ENCODE measurements around the gene CABLES1.
"Not testable (repeated sequence)": the region's sequence is repeated elsewhere in the genome, so short reads cannot be mapped to it uniquely, and the experiment has no call there.

CABLES1 gene

DNA sequence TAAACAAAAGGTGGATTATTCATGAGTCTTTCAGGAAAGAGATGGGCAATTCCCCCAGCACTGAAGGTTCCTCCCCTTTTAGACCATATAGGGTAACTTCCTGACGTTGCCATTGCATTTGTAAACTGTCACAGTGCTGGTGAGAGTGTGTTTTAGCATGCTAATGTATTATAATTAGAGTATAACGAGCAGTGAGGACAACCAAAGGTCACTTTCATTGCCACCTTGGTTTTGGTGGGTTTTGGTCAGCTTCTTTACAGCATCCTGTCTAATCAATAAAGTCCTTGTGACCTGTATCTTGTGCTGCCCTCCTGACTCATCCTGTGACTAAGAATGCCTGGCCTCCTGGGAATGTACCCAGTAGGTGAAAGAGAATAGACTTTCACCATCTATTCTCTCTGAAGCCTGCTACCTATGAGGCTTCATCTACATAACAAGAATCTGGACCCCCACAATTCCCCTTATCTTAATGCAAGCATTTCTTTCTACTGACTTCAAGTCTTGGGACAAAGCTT lies 148.7 kb downstream of the CABLES1 start:
- Histone ChIP-seq H3K9me3 (ENCODE audit: control insufficient read depth in 1 of 2, low read length in 2 of 2) (no peaks in the 10 kb centered on the region), H3K36me3 (ENCODE audit: control insufficient read depth in 1 of 2, insufficient read depth in 2 of 2, low read length in 2 of 2) (no peaks in the 10 kb centered on the region), H3K27me3 (ENCODE audit: control insufficient read depth in 1 of 2, insufficient read depth in 2 of 2, low read length in 2 of 2) (no peaks in the 10 kb centered on the region), H3K27ac (ENCODE audit: low read depth, low read length) (no peak overlapping the region), H3K4me1 (ENCODE audit: control insufficient read depth in 1 of 2, insufficient read depth in 2 of 2, low read length in 2 of 2) (peaks cover 8 to 13% of the 10 kb centered on the region in 2 donors), H3K9ac (ENCODE audit: low read depth in 1 of 2, low read length in 2 of 2) (no peak overlapping the region), H3K4me3 (ENCODE audit: low read depth in 1 of 2, low read length in 2 of 2) (no peak overlapping the region)

DNA sequence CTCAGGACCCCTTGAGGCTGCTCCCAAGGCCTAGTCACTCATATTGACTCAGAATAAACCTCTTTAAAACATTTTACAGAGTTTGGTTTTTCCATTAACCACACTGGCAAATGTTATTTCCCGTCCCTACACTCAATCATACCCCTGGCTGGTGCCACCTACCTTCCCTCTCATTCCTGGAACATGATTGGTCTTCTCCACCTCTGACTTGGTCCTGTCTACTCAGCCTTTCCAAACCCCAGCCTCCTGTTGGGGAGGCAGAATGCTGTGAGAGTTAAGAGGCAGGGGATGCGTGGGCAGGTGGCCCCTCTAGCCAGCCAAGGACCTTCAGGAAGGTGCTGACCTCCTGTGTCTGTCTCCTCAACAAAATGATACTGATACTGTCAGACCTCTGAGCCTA lies 149.3 kb downstream of the CABLES1 start:
- Histone ChIP-seq H3K36me3 (ENCODE audit: control insufficient read depth in 1 of 2, insufficient read depth in 2 of 2, low read length in 2 of 2) (no peaks in the 10 kb centered on the region), H3K4me1 (ENCODE audit: control insufficient read depth in 1 of 2, insufficient read depth in 2 of 2, low read length in 2 of 2) (peaks cover 8 to 13% of the 10 kb centered on the region in 2 donors), H3K9ac (ENCODE audit: low read depth in 1 of 2, low read length in 2 of 2) (no peak overlapping the region), H3K4me3 (ENCODE audit: low read depth in 1 of 2, low read length in 2 of 2) (no peak overlapping the region), H3K27me3 (ENCODE audit: control insufficient read depth in 1 of 2, insufficient read depth in 2 of 2, low read length in 2 of 2) (no peaks in the 10 kb centered on the region), H3K9me3 (ENCODE audit: control insufficient read depth in 1 of 2, low read length in 2 of 2) (no peaks in the 10 kb centered on the region), H3K27ac (ENCODE audit: low read depth, low read length) (no peak overlapping the region)

DNA sequence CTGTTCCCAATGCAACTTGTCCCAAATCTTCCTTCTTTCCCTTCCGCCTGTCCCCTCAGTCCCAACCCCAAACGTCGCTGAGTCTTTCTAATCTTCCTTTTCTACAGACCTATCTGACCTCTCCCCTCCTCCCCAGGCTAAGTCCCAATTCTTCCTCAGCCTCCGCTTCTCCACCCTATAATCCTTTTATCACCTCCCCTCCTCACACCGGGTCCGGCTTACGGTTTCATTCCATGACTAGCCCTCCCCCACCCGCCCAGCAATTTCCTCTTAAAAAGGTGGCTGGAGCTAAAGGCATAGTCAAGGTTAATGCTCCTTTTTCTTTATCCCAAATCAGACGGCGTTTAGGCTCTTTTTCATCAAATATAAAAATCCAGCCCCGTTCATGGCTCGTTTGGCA lies 150.3 kb downstream of the CABLES1 start:
- H3K27ac ChIP-seq (ENCODE audit: low read depth, low read length); H3K9me3 ChIP-seq (ENCODE audit: control insufficient read depth in 1 of 2, low read length in 2 of 2); H3K36me3 ChIP-seq (ENCODE audit: control insufficient read depth in 1 of 2, insufficient read depth in 2 of 2, low read length in 2 of 2); H3K9ac ChIP-seq (ENCODE audit: low read depth in 1 of 2, low read length in 2 of 2); H3K27me3 ChIP-seq (ENCODE audit: control insufficient read depth in 1 of 2, insufficient read depth in 2 of 2, low read length in 2 of 2); H3K4me3 ChIP-seq (ENCODE audit: low read depth in 1 of 2, low read length in 2 of 2): not testable (repeated sequence)
- H3K4me1 ChIP-seq (ENCODE audit: control insufficient read depth in 1 of 2, insufficient read depth in 2 of 2, low read length in 2 of 2), result peaks cover 8 to 13% of the 10 kb centered on the region in 2 donors

DNA sequence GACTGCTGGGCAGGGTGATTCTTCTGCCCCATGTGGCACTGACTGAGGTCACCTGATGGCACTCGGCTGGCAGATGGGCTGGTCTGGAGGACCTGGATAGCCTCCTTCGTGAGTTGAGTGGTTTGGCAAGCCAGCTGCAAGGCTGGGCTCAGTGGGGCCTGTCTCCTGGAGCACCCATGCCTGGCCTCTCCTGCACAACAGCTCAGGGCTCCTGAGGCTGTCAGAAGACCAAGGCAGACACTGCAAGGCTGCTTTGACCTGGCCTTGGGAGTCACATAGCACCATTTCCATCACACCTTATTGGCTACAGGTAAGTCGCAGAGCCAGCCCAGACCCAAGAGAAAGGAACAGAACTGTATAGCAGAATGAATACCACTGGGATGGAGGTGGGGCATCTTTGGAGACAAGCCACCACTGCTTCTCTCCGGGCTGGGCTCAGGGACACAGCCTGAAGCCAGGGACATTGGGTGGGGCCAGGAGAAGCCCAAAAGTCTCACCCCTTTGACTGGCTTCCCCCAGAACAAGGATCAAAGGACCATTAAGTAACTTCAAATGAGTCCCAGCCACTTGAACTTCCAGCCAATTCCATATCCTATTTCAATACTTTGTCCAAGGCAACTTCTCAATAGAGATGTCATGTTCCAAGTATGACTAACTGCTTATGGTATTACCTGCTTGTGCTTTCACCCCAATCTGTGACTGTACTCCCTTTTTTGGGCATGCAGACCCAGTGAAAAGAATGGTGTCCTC lies 156.3 kb downstream of the CABLES1 start:
- no peak overlapping the region for H3K27ac ChIP-seq (ENCODE audit: low read depth, low read length)
- H3K9me3 ChIP-seq (ENCODE audit: control insufficient read depth in 1 of 2, low read length in 2 of 2), result no peaks in the 10 kb centered on the region
- no peaks in the 10 kb centered on the region for H3K27me3 ChIP-seq (ENCODE audit: control insufficient read depth in 1 of 2, insufficient read depth in 2 of 2, low read length in 2 of 2)
- H3K4me3 ChIP-seq (ENCODE audit: low read depth in 1 of 2, low read length in 2 of 2), result no peak overlapping the region
- no peaks in the 10 kb centered on the region for H3K36me3 ChIP-seq (ENCODE audit: control insufficient read depth in 1 of 2, insufficient read depth in 2 of 2, low read length in 2 of 2)
- H3K4me1 ChIP-seq (ENCODE audit: control insufficient read depth in 1 of 2, insufficient read depth in 2 of 2, low read length in 2 of 2), result no peaks in the 10 kb centered on the region
- H3K9ac ChIP-seq (ENCODE audit: low read depth in 1 of 2, low read length in 2 of 2), result no peak overlapping the region

DNA sequence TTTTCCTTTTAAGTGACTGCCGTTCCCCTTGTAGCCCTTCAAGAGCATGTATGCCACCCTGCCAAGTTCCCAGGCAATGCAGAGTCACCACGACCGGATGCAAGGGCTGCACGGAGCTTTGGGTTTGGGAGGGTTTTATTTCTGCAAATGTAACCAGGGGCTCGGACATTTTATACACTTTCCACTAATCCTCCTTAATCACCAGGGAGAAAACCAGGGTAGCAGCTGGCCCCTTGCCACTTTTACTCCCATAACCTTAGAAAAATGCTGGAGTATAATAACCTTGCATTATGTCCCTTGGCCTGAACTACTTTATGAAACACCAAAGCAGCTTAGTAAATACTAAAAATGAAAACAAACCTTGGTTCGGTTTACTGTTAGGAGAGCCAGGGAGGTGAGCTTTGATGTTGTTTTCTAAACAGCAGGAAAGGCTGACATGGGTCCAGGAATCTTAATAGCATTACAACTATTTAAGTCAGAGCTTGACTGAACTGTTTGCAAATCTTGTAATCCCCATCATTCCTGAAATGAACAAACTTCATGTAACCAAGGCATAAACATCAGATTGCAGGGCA lies 165.0 kb downstream of the CABLES1 start:
- H3K4me3 ChIP-seq (ENCODE audit: low read depth in 1 of 2, low read length in 2 of 2), result no peak overlapping the region
- no peaks in the 10 kb centered on the region for H3K27me3 ChIP-seq (ENCODE audit: control insufficient read depth in 1 of 2, insufficient read depth in 2 of 2, low read length in 2 of 2)
- H3K4me1 ChIP-seq (ENCODE audit: control insufficient read depth in 1 of 2, insufficient read depth in 2 of 2, low read length in 2 of 2), result peaks cover 11% of the 10 kb centered on the region in 2 donors
- H3K9me3 ChIP-seq (ENCODE audit: control insufficient read depth in 1 of 2, low read length in 2 of 2), result no peaks in the 10 kb centered on the region
- peaks cover 0 to 5% of the 10 kb centered on the region in 2 donors for H3K36me3 ChIP-seq (ENCODE audit: control insufficient read depth in 1 of 2, insufficient read depth in 2 of 2, low read length in 2 of 2)
- H3K27ac ChIP-seq (ENCODE audit: low read depth, low read length), result no peak overlapping the region
- no peak overlapping the region for H3K9ac ChIP-seq (ENCODE audit: low read depth in 1 of 2, low read length in 2 of 2)

DNA sequence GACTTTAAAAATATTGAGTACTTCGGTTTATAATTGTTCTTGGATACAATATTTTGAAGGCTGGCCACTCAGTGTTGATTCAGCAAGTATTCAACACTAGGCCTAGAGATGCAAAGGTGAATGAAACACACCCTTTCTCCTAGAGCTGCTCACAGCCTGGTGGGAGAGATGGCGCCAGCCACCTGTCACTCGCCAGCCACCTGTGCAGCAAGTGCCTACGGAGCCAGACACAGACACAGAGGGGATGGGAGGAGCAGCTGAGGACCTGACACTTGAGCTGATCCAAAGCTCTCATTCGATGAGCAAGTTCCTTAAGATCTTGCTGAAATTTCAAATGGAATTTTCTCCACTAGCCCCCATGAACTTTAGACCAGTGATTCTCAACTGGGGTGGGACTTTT lies 166.7 kb downstream of the CABLES1 start:
- Histone ChIP-seq H3K4me3 (ENCODE audit: low read depth in 1 of 2, low read length in 2 of 2) (no peak overlapping the region), H3K9me3 (ENCODE audit: control insufficient read depth in 1 of 2, low read length in 2 of 2) (no peaks in the 10 kb centered on the region), H3K9ac (ENCODE audit: low read depth in 1 of 2, low read length in 2 of 2) (no peak overlapping the region), H3K36me3 (ENCODE audit: control insufficient read depth in 1 of 2, insufficient read depth in 2 of 2, low read length in 2 of 2) (peaks cover 0 to 5% of the 10 kb centered on the region in 2 donors), H3K4me1 (ENCODE audit: control insufficient read depth in 1 of 2, insufficient read depth in 2 of 2, low read length in 2 of 2) (peaks cover 11 to 13% of the 10 kb centered on the region in 2 donors), H3K27ac (ENCODE audit: low read depth, low read length) (no peak overlapping the region), H3K27me3 (ENCODE audit: control insufficient read depth in 1 of 2, insufficient read depth in 2 of 2, low read length in 2 of 2) (no peaks in the 10 kb centered on the region)

DNA sequence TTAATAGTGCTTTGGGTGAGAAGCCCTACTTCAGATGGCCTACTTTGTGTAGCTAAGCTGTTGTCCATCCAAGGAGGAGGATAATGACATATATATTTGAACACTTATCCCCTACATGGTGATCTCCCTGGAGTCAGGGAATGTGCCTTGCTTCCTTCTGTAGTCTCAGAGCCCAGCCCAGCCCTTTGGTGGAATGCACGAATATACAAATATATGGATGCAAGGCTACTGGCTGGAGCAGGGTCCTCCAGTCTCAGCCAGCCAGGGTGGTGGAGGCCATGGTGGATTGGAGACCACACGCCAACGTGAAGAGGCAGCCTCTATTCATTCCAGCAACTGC lies 167.2 kb downstream of the CABLES1 start:
- H3K9ac ChIP-seq (ENCODE audit: low read depth in 1 of 2, low read length in 2 of 2), result no peak overlapping the region
- no peaks in the 10 kb centered on the region for H3K9me3 ChIP-seq (ENCODE audit: control insufficient read depth in 1 of 2, low read length in 2 of 2)
- H3K4me3 ChIP-seq (ENCODE audit: low read depth in 1 of 2, low read length in 2 of 2), result no peak overlapping the region
- H3K27ac ChIP-seq (ENCODE audit: low read depth, low read length), result no peak overlapping the region
- no peaks in the 10 kb centered on the region for H3K27me3 ChIP-seq (ENCODE audit: control insufficient read depth in 1 of 2, insufficient read depth in 2 of 2, low read length in 2 of 2)
- H3K36me3 ChIP-seq (ENCODE audit: control insufficient read depth in 1 of 2, insufficient read depth in 2 of 2, low read length in 2 of 2), result peaks cover 0 to 4% of the 10 kb centered on the region in 2 donors
- H3K4me1 ChIP-seq (ENCODE audit: control insufficient read depth in 1 of 2, insufficient read depth in 2 of 2, low read length in 2 of 2), result peaks cover 11 to 18% of the 10 kb centered on the region in 2 donors

DNA sequence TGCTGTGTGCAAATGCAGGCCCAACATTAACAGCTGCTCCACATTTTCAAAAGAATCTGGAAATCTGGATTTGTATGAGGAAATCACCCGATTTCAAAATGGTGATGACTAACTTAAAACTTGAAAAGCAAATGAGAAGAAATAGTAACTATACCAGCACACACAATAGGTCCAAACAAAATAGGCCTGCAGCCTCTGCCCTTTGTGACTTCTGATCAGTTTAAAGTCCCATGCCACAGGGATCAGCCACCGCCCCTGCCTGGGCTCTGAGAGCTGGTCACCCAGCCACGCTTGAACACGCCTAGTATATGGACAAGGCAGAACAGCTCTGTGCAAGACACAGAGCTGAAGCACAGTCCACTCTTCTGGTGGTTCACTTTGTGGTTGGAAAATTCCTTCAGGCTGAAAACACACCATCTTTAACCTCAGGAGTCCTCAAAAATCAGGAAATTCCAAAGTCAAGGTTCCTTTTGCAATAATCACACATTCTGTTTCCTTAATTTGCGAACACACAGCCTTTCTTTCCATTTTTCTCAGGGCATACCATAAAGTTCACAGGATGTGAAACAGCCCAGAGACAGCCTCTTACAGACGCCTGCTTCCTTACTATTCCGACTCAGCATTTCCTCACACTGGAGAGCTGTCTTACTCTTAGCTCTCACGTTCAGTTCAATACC lies 167.7 kb downstream of the CABLES1 start:
- Histone ChIP-seq H3K4me1 (ENCODE audit: control insufficient read depth in 1 of 2, insufficient read depth in 2 of 2, low read length in 2 of 2) (peaks cover 14 to 22% of the 10 kb centered on the region in 2 donors), H3K9me3 (ENCODE audit: control insufficient read depth in 1 of 2, low read length in 2 of 2) (no peaks in the 10 kb centered on the region), H3K27ac (ENCODE audit: low read depth, low read length) (no peak overlapping the region)

DNA sequence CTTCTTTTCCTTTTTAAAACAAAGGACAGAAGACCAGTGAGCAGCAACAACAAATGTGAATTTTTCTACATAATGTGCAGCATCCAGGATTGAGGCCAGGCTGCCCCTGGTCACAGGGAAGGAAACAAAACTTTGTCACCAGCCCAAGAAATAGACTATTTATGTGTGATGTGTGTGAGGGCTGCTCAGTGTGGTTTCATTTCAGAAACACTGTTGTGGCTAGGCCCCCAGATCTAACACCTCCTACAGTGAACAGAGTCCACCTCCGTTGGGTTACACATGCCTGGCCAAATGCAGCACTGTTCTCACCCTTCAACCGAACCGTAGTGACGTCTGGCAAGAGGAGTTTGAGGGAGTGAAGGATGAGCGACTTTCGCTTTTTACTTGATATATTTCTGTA lies 171.5 kb downstream of the CABLES1 start:
- Histone ChIP-seq H3K27ac (ENCODE audit: low read depth, low read length) (no peak overlapping the region), H3K4me1 (ENCODE audit: control insufficient read depth in 1 of 2, insufficient read depth in 2 of 2, low read length in 2 of 2) (peaks cover 14 to 22% of the 10 kb centered on the region in 2 donors), H3K9me3 (ENCODE audit: control insufficient read depth in 1 of 2, low read length in 2 of 2) (no peaks in the 10 kb centered on the region), H3K4me3 (ENCODE audit: low read depth in 1 of 2, low read length in 2 of 2) (no peak overlapping the region), H3K9ac (ENCODE audit: low read depth in 1 of 2, low read length in 2 of 2) (no peak overlapping the region), H3K27me3 (ENCODE audit: control insufficient read depth in 1 of 2, insufficient read depth in 2 of 2, low read length in 2 of 2) (no peaks in the 10 kb centered on the region), H3K36me3 (ENCODE audit: control insufficient read depth in 1 of 2, insufficient read depth in 2 of 2, low read length in 2 of 2) (no peaks in the 10 kb centered on the region)

More for the DNA sequence above, 167.7 kb downstream of the CABLES1 start:
- H3K27me3 ChIP-seq (ENCODE audit: control insufficient read depth in 1 of 2, insufficient read depth in 2 of 2, low read length in 2 of 2), result no peaks in the 10 kb centered on the region
- no peak overlapping the region for H3K4me3 ChIP-seq (ENCODE audit: low read depth in 1 of 2, low read length in 2 of 2)
- H3K36me3 ChIP-seq (ENCODE audit: control insufficient read depth in 1 of 2, insufficient read depth in 2 of 2, low read length in 2 of 2), result no peaks in the 10 kb centered on the region
- no peak overlapping the region for H3K9ac ChIP-seq (ENCODE audit: low read depth in 1 of 2, low read length in 2 of 2)

DNA sequence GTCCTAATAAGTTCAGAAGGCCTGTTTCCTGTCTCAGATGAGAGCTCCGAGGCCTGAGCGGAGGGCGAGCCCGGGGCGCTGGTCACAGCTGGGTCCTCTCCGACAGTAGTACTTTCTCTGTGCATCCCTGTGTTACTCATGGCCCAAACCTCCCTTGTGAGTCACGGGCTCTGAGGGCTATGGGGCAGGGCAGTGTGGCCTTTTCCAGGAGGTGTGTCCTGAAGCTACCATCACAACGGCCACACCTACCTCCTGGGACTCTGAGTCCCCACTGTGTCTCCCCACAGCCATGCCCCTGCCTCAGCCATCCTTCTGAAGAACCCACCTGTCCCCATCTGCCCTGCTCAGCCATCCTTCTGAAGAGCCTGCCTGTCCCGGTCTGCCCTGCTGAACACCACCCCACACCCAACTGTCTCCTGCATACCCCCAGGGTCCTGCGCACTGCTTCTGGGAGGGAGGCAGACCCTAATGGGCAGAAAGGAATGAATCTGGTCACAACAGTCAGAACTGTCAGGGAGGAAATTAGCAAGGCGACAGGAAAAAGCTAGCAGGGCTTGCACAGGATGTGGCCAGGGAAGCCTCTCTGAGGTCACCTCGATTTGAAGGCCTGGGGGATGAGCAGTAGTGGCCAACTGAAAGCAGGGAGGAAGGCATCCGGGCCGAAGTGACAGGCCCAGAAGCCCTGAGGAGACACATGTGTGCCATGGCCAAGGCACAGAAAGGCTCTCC lies 172.4 kb downstream of the CABLES1 start:
- H3K27me3 ChIP-seq (ENCODE audit: control insufficient read depth in 1 of 2, insufficient read depth in 2 of 2, low read length in 2 of 2), result no peaks in the 10 kb centered on the region
- no peak overlapping the region for H3K27ac ChIP-seq (ENCODE audit: low read depth, low read length)
- no peaks in the 10 kb centered on the region for H3K36me3 ChIP-seq (ENCODE audit: control insufficient read depth in 1 of 2, insufficient read depth in 2 of 2, low read length in 2 of 2)
- peaks cover 10 to 17% of the 10 kb centered on the region in 2 donors for H3K4me1 ChIP-seq (ENCODE audit: control insufficient read depth in 1 of 2, insufficient read depth in 2 of 2, low read length in 2 of 2)
- no peak overlapping the region for H3K4me3 ChIP-seq (ENCODE audit: low read depth in 1 of 2, low read length in 2 of 2)
- H3K9ac ChIP-seq (ENCODE audit: low read depth in 1 of 2, low read length in 2 of 2), result no peak overlapping the region
- no peaks in the 10 kb centered on the region for H3K9me3 ChIP-seq (ENCODE audit: control insufficient read depth in 1 of 2, low read length in 2 of 2)
